ENCODE data around the gene NHEJ1.

DNA sequence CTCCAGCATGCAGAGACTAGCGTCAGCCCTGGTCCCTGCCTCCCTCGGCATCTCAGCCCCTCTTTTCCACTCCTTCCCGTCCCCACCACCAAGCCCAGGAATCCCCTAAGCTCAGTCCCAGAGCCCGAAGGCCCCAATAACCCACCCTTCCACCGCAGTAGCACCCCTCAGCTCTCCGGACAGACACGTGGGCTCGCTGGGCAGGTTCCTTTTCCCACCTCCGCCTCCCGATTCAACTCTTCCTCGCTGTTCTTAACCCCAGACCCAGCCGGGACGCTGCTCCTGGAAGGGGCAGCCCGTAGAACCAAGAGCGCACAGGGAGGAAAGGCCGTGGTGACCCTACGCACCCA, 101.3 kb downstream of the NHEJ1 start:
- TF ChIP-seq, protein P1, sequence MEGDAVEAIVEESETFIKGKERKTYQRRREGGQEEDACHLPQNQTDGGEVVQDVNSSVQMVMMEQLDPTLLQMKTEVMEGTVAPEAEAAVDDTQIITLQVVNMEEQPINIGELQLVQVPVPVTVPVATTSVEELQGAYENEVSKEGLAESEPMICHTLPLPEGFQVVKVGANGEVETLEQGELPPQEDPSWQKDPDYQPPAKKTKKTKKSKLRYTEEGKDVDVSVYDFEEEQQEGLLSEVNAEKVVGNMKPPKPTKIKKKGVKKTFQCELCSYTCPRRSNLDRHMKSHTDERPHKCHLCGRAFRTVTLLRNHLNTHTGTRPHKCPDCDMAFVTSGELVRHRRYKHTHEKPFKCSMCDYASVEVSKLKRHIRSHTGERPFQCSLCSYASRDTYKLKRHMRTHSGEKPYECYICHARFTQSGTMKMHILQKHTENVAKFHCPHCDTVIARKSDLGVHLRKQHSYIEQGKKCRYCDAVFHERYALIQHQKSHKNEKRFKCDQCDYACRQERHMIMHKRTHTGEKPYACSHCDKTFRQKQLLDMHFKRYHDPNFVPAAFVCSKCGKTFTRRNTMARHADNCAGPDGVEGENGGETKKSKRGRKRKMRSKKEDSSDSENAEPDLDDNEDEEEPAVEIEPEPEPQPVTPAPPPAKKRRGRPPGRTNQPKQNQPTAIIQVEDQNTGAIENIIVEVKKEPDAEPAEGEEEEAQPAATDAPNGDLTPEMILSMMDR (IDR thresholded peaks at IDR 0.05), result no peak
- TF ChIP-seq POLR2A (IDR thresholded peaks at IDR 0.05), result no peak
